K562 (cell line): ENCODE data around the gene NFKBIA. TPM values are rescaled to one million over a fixed set of nuclear protein-coding genes. Genes with fewer than 3 reads are reported as not detected.
"Not testable (repeated sequence)": the region's sequence is repeated elsewhere in the genome, so short reads cannot be mapped to it uniquely, and the experiment has no call there.

Source experiments
- ATAC-seq: fragments of 200-7000 bp; cut with Tn5 transposase; 3 replicates; pipeline ENCODE4 v1.9.1; 2020; ENCODE audit warnings: moderate library complexity
- BruUV-seq: library from RNA; stranded (reverse); fragments of 400-500 nt; replicated peaks from 2 replicates; lab custom pipeline; 2021; lab: Mats Ljungman, UMichigan
- CTCF ChIA-PET: fragments of 300-600 bp; formaldehyde crosslinking; extraction: SDS; loops from one replicate; lab custom pipeline; 2021; ENCODE audit warnings: low intra/inter-chr PET ratio; lab: Yijun Ruan, JAX
- POLR2A ChIA-PET: fragments of 300-600, 350-650 bp; sonication (Branson Sonifier 250); formaldehyde crosslinking; extraction: SDS; loops from one replicate; lab custom pipeline; 2021; ENCODE audit warnings: antibody characterized with exemption, inconsistent platforms; lab: Yijun Ruan, JAX
- DNase-seq, 4 experiments: peaks; one replicate each; pipeline versions ENCODE4 v3.0.0 to v3.0.0-alpha.2; 2011 to 2018; ENCODE audit warnings: low spot score in 3 of 4, mixed read lengths in 3 of 4; ENCODE audit errors: extremely low read depth in 1 of 4
- FAIRE-seq: peaks from 2 replicates; lab custom pipeline; 2011; peaks lifted over from hg19 to GRCh38; lab: Jason Lieb, UNC
- H2AFZ ChIP-seq: 2 replicates; pipeline ENCODE4 v1.6.0; 2011; ENCODE audit warnings: low read depth, low read length, control low read depth, inconsistent platforms
- H3K27ac ChIP-seq: fragments of 200-600 bp; 3 replicates; pipeline ENCODE4 v1.8.0; 2011; ENCODE audit warnings: low read depth, mild to moderate bottlenecking, control low read depth, inconsistent platforms, low read length, moderate library complexity, mixed read lengths; ENCODE audit errors: extremely low read depth
- H3K27me3 ChIP-seq, 2 experiments: fragments of 300-600 bp in 1 of 2; 2 replicates in 1 of 2; 3 replicates in 1 of 2; pipeline versions ENCODE4 v1.6.0 to v1.8.0; 2011; ENCODE audit warnings: inconsistent platforms in 2 of 2, low read length in 2 of 2, mild to moderate bottlenecking in 1 of 2, mixed read lengths in 1 of 2, moderate library complexity in 1 of 2; ENCODE audit not compliant: control insufficient read depth in 2 of 2, insufficient read depth in 2 of 2
- H3K36me3 ChIP-seq: fragments of 300-600 bp; 3 replicates; pipeline ENCODE4 v1.8.0; 2011; ENCODE audit warnings: mild to moderate bottlenecking, low read length, inconsistent platforms; ENCODE audit not compliant: control insufficient read depth, insufficient read depth
- H3K4me1 ChIP-seq, 2 experiments: fragments of 200-600 bp in 1 of 2; replicated peaks in 1 of 2; 2 replicates in 1 of 2; 3 replicates in 1 of 2; pipeline versions ENCODE4 v1.5.1 to v1.8.0; 2011; ENCODE audit warnings: inconsistent platforms in 2 of 2, low read length in 2 of 2, mild to moderate bottlenecking in 1 of 2, mixed read lengths in 1 of 2, moderate library complexity in 1 of 2; ENCODE audit not compliant: control insufficient read depth in 2 of 2, insufficient read depth in 2 of 2
- H3K4me2 ChIP-seq: 2 replicates; pipeline ENCODE4 v1.6.1; 2011; ENCODE audit warnings: low read length, control low read depth, inconsistent platforms, mixed read lengths; ENCODE audit not compliant: insufficient read depth
- H3K4me3 ChIP-seq: fragments of 200-600 bp; sonication (generic), shearing (Covaris generic); 2 replicates; pipeline ENCODE4 v1.5.1; 2016; ENCODE audit warnings: control low read depth, inconsistent platforms
- H3K79me2 ChIP-seq: fragments of 200-600 bp; 3 replicates; pipeline ENCODE4 v1.8.0; 2011; ENCODE audit warnings: low read length, inconsistent platforms; ENCODE audit not compliant: control insufficient read depth, insufficient read depth
- H3K9ac ChIP-seq, 2 experiments: 2 replicates each; pipeline versions ENCODE4 v1.6.0 to v1.6.1; 2011; ENCODE audit warnings: low read depth in 2 of 2, low read length in 2 of 2, control low read depth in 1 of 2, inconsistent platforms in 1 of 2, mild to moderate bottlenecking in 1 of 2, mixed read lengths in 1 of 2; ENCODE audit not compliant: insufficient read depth in 1 of 2
- H3K9me1 ChIP-seq: one replicate; pipeline ENCODE4 v1.6.0; 2011; ENCODE audit warnings: inconsistent platforms, mild to moderate bottlenecking, low read length, moderate library complexity; ENCODE audit not compliant: control insufficient read depth, insufficient read depth
- H3K9me3 ChIP-seq: replicated peaks from 2 replicates; pipeline ENCODE4 v1.5.1; 2011; ENCODE audit warnings: low read depth, low read length, inconsistent platforms; ENCODE audit not compliant: control insufficient read depth, insufficient read depth
- H4K20me1 ChIP-seq: replicated peaks from 2 replicates; pipeline ENCODE4 v1.6.1; 2011; ENCODE audit warnings: low read length, inconsistent platforms, mixed read lengths; ENCODE audit not compliant: control insufficient read depth, insufficient read depth
- EZH2 ChIP-seq: IDR thresholded peaks from 2 replicates; pipeline ENCODE4 v1.6.1; 2012; ENCODE audit warnings: low read depth, mild to moderate bottlenecking, inconsistent platforms, low read length, borderline replicate concordance
- HDAC6 ChIP-seq: IDR thresholded peaks from 2 replicates; pipeline ENCODE4 v1.6.1; 2012; ENCODE audit warnings: low read depth, mild to moderate bottlenecking, control low read depth, inconsistent platforms, low read length, moderate library complexity
- MTA3 ChIP-seq: fragments of 450-650 bp; formaldehyde crosslinking; IDR thresholded peaks from 2 replicates; pipeline ENCODE4 v1.6.1; 2017; ENCODE audit warnings: mild to moderate bottlenecking, borderline replicate concordance
- NCOA1 ChIP-seq: fragments of 450-650 bp; IDR thresholded peaks from 2 replicates; pipeline ENCODE4 v1.6.1; 2016; ENCODE audit warnings: low read depth
- NR1H2 ChIP-seq: sonication (generic); formaldehyde crosslinking; IDR thresholded peaks from 2 replicates; pipeline ENCODE4 v1.4.0; 2020; ENCODE audit warnings: mild to moderate bottlenecking, missing genetic modification reagents
- PPARD ChIP-seq: fragments of 250-450 bp; sonication (Bioruptor Pico); IDR thresholded peaks from 2 replicates; pipeline ENCODE4 v1.8.0; 2022; ENCODE audit warnings: inconsistent platforms, mild to moderate bottlenecking, moderate library complexity
- SP1 ChIP-seq: sonication (generic); formaldehyde crosslinking; IDR thresholded peaks from 2 replicates; pipeline ENCODE4 v1.8.1; 2022; ENCODE audit warnings: mild to moderate bottlenecking, missing genetic modification reagents
- ZBED1 ChIP-seq: IDR thresholded peaks from 2 replicates; pipeline ENCODE4 v1.6.1; 2014
- ZNF239 ChIP-seq: fragments of 250-450 bp; sonication (Bioruptor Pico); IDR thresholded peaks from 2 replicates; pipeline ENCODE4 v1.4.0; 2020; ENCODE audit warnings: mild to moderate bottlenecking
- ZNF644 ChIP-seq: fragments of 200-800 bp; sonication (Bioruptor generic); IDR thresholded peaks from 2 replicates; pipeline ENCODE4 v1.6.1; 2016; ENCODE audit warnings: low read depth, missing genetic modification characterization, missing compliant biosample characterization
- WGBS: fragments of 100-300 bp; shearing (Covaris generic); methylation state at CpG from one replicate; pipeline ENCODE4 v1.1.6; 2016; ENCODE audit warnings: low coverage, mixed read lengths; ENCODE audit not compliant: insufficient coverage; ENCODE audit errors: missing lambda C conversion rate; 5-methylcytosine and 5-hydroxymethylcytosine counted together
- in situ Hi-C: fragments of 300-500 bp; cut with MboI; formaldehyde crosslinking; loops from 4 replicates; pipeline ENCODE4 v1.15.0; 2018; ENCODE audit warnings: inconsistent platforms, mixed read lengths
- intact Hi-C: fragments of 100-400 bp; cut with micrococcal nuclease; formaldehyde crosslinking; loops from 2 replicates; pipeline ENCODE4 v1.14.2; 2022
- polyA plus RNA-seq, 8 experiments: library from polyadenylated mRNA; depleted of rRNA in 4 of 8; stranded (reverse) in 5 of 8; unstranded in 3 of 8; fragments of >200 nt; fragmentation: Nextera tagmentation in 2 of 8; fragmentation: Illumina TruSeq in 1 of 8; extraction: Ambion mirVana in 2 of 8; extraction: Trizol in 1 of 8; gene quantifications; 2 replicates each; pipeline versions ENCODE4 v1.2.1 to v1.2.3, GENCODE V29; 2011 to 2014; ENCODE audit warnings: inconsistent platforms in 1 of 8, missing spikeins in 1 of 8
- total RNA-seq, 7 experiments: library from RNA; depleted of rRNA in 6 of 7; stranded (reverse); fragments of >200 nt in 6 of 7; fragmentation: Illumina TruSeq in 2 of 7; extraction: Trizol in 2 of 7; gene quantifications; 2 replicates each; pipeline versions ENCODE4 v1.2.1 to v1.2.3, GENCODE V29; 2011 to 2021; ENCODE audit warnings: low replicate concordance in 1 of 7

NFKBIA gene
- total and polyA plus RNA-seq, 9 of the 15 experiments (the other 6 are each of a cell fraction or from before 2014, with no cell fraction given) = 6.9 to 31.8 (median 18.2) TPM

- TF ChIP-seq NR1H2 = no peak
- TF ChIP-seq EZH2 = no peak
Measured at GRCh38 chr14:35383569-35384454, 20.7 kb downstream of the NFKBIA start (continued).

GRCh38 chr14:35380794-35381193 lies 23.8 kb downstream of the NFKBIA start:
- Histone ChIP-seq H3K9me1 (no peaks in the 10 kb centered on the region), H3K27me3 (no peaks in the 10 kb centered on the region), H3K9ac (no peak overlapping the region), H3K4me2 (no peak overlapping the region)
- no TSS peak for BruUV-seq
- in situ Hi-C loops = no loop called here
- no peak for TF ChIP-seq SP1 (CRISPR knock-in tag)
- TF ChIP-seq HDAC6 = no peak
- TF ChIP-seq PPARD (CRISPR knock-in tag) = no peak
- TF ChIP-seq ZNF239 (CRISPR knock-in tag) = no peak
- TF ChIP-seq ZNF644 (tag) = no peak
- no peak for TF ChIP-seq ZBED1
- TF ChIP-seq NCOA1 = no peak
- TF ChIP-seq MTA3 = no peak
- TF ChIP-seq, all 486 proteins: peak for 0
- intact Hi-C loops = no loop called here
- DNase-seq = no peak
- POLR2A ChIA-PET = interaction anchor here (1.1 kb wide), 1 partner anchor 13 kb away, joined by 4 read pairs; no protein-coding TSS in a partner anchor
- no peak for FAIRE-seq
- CTCF ChIA-PET = no interaction called here
- Histone ChIP-seq H3K36me3 (no peaks in the 10 kb centered on the region), H3K27ac (no peak overlapping the region), H3K4me1 (peaks cover 17 to 21% of the 10 kb centered on the region in 2 experiments; a peak in 4 of 5 replicates), H2AFZ (no peak overlapping the region), H3K9me3 (no peaks in the 10 kb centered on the region), H3K79me2 (no peaks in the 10 kb centered on the region), H3K4me3 (no peak overlapping the region), H4K20me1 (no peaks in the 10 kb centered on the region)
- 56% methylated on average over 6 of the region's 7 CpGs for WGBS
- no peak for ATAC-seq

GRCh38 chr14:35379234-35379933 lies 25.2 kb downstream of the NFKBIA start:
- H3K4me1 ChIP-seq = peaks cover 7 to 11% of the 10 kb centered on the region in 2 experiments; a peak in 4 of 5 replicates
- H3K4me2 ChIP-seq, POLR2A ChIA-PET, H4K20me1 ChIP-seq, H3K9me3 ChIP-seq, H3K27me3 ChIP-seq, BruUV-seq, FAIRE-seq, ATAC-seq, DNase-seq, H3K27ac ChIP-seq, H2AFZ ChIP-seq, intact Hi-C loops, H3K36me3 ChIP-seq, H3K4me3 ChIP-seq, H3K79me2 ChIP-seq, CTCF ChIA-PET, H3K9ac ChIP-seq, H3K9me1 ChIP-seq, in situ Hi-C loops: not testable (repeated sequence)
- WGBS = 59% methylated on average over 8 of the region's 9 CpGs
